ENCODE measurements around the gene EVX2. TPM values are rescaled to one million over a fixed set of nuclear protein-coding genes. Genes with fewer than 3 reads are reported as not detected.

The EVX2 gene
- total RNA-seq, 4 donors from 2014 or later, result not detected

DNA sequence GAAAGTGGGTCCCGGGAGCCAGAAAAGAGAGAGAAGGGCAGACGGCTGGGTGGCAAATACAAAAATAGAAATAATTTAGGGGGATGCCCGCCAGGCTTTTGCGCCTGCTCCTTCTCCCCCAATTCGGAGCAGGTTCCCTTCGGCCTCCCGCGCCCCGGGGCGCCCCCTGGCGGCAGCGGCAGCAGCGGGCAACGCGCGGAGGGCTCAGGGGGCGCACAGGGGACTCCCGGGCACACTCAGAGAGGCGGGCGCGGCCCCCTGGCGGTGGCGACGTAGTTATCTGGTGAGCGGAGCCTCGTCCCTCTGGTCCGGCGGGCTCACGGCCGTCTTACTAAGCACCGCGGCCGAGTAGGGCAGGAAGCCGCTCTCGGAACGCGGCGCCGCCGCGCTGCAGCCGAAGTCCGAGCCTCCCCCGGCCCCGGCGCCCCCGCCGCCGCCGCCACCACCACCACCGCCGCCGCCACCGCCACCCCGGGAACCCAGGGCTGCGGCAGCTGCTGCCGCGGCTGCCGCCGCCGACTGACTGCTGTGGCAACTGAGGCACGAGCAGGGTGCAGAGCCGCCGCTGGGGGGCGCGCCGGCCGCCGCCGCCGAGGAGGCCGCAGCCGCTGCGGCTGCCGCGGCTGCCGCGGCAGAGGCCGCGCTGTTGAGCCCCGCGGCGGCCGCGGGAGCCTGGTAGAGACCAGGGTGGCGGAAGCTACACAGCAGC is 3.8 kb downstream of the EVX2 start:
- 1% methylated on average over 41 of the region's 86 CpGs; no CpG with 5 or more reads in 1 of the 2 donors for WGBS, 2 donors (ENCODE audit: low coverage in 1 of 2)
- Histone ChIP-seq H3K4me3 (peak overlapping the region in 3 of 4 donors; percentile 13 to 48 (median 26)), H3K27me3 (peaks cover 99% of the 10 kb centered on the region), H3K27ac (no peak overlapping the region), H3K36me3 (no peaks in the 10 kb centered on the region), H3K4me1 (peaks cover 8 to 36% (median 26%) of the 10 kb centered on the region in 4 donors), H3K9me3 (no peaks in the 10 kb centered on the region)
- no peak for DNase-seq
- TF ChIP-seq, protein P1, sequence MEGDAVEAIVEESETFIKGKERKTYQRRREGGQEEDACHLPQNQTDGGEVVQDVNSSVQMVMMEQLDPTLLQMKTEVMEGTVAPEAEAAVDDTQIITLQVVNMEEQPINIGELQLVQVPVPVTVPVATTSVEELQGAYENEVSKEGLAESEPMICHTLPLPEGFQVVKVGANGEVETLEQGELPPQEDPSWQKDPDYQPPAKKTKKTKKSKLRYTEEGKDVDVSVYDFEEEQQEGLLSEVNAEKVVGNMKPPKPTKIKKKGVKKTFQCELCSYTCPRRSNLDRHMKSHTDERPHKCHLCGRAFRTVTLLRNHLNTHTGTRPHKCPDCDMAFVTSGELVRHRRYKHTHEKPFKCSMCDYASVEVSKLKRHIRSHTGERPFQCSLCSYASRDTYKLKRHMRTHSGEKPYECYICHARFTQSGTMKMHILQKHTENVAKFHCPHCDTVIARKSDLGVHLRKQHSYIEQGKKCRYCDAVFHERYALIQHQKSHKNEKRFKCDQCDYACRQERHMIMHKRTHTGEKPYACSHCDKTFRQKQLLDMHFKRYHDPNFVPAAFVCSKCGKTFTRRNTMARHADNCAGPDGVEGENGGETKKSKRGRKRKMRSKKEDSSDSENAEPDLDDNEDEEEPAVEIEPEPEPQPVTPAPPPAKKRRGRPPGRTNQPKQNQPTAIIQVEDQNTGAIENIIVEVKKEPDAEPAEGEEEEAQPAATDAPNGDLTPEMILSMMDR (IDR thresholded peaks at IDR 0.05), result peak; percentile 57 to 83 (median 69)
- TF ChIP-seq EP300 (IDR thresholded peaks at IDR 0.05; ENCODE audit: low read depth), result no peak
- no peak for TF ChIP-seq POLR2AphosphoS5 (IDR thresholded peaks at IDR 0.05)
- TF ChIP-seq POLR2A (IDR thresholded peaks at IDR 0.05), result no peak
- intact Hi-C loops (cut with DNase I; ENCODE audit: low total_unique reads), result loop anchor here (10.0 kb wide), 2 partner anchors 495 to 825 kb away; no protein-coding TSS in a partner anchor
- in situ Hi-C loops (cut with MboI; ENCODE audit: low pct_ligation_motif_present in 1 of 4, low pct_unique_long_range_greater_than_20kb in 1 of 4, low sequenced_read_pairs in 3 of 4), result loop anchor here in 3 of 4 donors (10.0 to 25.0 kb wide), 4 partner anchors 393 to 718 kb away; no protein-coding TSS in a partner anchor

- intact Hi-C loops (cut with DNase I; ENCODE audit: low total_unique reads) (no loop called here), in situ Hi-C loops (cut with MboI; ENCODE audit: low pct_ligation_motif_present in 1 of 4, low pct_unique_long_range_greater_than_20kb in 1 of 4, low sequenced_read_pairs in 3 of 4) (loop anchor here in 3 of 4 donors (10.0 to 25.0 kb wide), 4 partner anchors 392 to 717 kb away; no protein-coding TSS in a partner anchor)
- Histone ChIP-seq H3K36me3 (no peaks in the 10 kb centered on the region), H3K9me3 (no peaks in the 10 kb centered on the region), H3K4me1 (peaks cover 8 to 31% (median 22%) of the 10 kb centered on the region in 4 donors), H3K27me3 (peaks cover 99% of the 10 kb centered on the region), H3K4me3 (peak overlapping the region in 2 of 4 donors; percentile 13 to 48), H3K27ac (no peak overlapping the region)
- 0 to 11% methylated on average over 1 to 30 of the region's 30 CpGs for WGBS, 2 donors (ENCODE audit: low coverage in 1 of 2)
- DNase-seq, result no peak
- TF ChIP-seq, protein P1 (IDR thresholded peaks at IDR 0.05), result no peak
- TF ChIP-seq EP300 (IDR thresholded peaks at IDR 0.05; ENCODE audit: low read depth), result no peak
- TF ChIP-seq POLR2A (IDR thresholded peaks at IDR 0.05), result no peak
- no peak for TF ChIP-seq POLR2AphosphoS5 (IDR thresholded peaks at IDR 0.05)
Observed at GRCh38 chr2:176079285-176079830, 4.4 kb downstream of the EVX2 start.

DNA sequence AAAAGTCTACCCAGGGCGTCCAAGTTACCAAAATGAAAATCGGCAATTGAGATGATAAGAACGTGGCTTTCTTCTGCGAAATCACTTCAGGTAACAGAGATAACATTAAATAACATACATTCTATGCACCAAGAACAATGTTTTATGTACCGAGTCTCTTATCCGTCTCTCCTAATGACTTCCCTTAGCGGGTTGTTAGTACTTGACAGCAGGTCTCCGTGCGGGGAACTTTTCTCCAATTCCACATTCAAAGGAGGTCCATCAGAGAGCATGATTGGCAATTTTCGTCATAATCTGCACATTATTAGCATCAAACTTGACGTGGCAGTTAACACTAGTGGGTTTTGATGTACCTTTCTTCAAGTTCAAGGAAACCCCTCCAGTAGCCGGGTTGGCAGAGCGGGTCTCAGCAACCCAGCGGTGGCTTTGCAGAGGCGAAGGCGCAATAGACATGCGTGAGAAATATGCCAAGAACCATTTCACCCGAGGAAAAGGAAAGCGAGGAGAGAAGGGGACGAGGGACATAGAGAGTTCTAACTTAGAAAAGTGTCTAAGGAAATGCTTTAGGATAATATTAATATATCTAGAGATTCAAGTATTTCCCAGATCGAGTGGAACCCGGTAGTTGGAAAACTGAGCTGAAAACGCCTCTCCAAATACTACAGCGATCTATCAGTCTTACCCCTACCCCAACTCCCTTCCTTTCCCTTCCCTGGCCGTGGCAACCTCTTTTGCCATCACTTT is 5.0 kb downstream of the EVX2 start:
- TF ChIP-seq POLR2AphosphoS5 (IDR thresholded peaks at IDR 0.05) (no peak), EP300 (IDR thresholded peaks at IDR 0.05; ENCODE audit: low read depth) (no peak)
- TF ChIP-seq, protein P1 (IDR thresholded peaks at IDR 0.05), result no peak
- H3K27ac ChIP-seq, result no peak overlapping the region
- DNase-seq, result no peak
- H3K4me1 ChIP-seq, result peaks cover 8 to 31% (median 22%) of the 10 kb centered on the region in 4 donors
- WGBS, 2 donors (ENCODE audit: low coverage in 1 of 2), result 6 to 19% methylated on average over 18 to 25 of the region's 25 CpGs
- H3K4me3 ChIP-seq, result no peak overlapping the region
- H3K36me3 ChIP-seq, result no peaks in the 10 kb centered on the region
- in situ Hi-C loops (cut with MboI; ENCODE audit: low pct_ligation_motif_present in 1 of 4, low pct_unique_long_range_greater_than_20kb in 1 of 4, low sequenced_read_pairs in 3 of 4), result loop anchor here in 3 of 4 donors (10.0 to 25.0 kb wide), 4 partner anchors 391 to 716 kb away; no protein-coding TSS in a partner anchor
- no peaks in the 10 kb centered on the region for H3K9me3 ChIP-seq
- intact Hi-C loops (cut with DNase I; ENCODE audit: low total_unique reads), result no loop called here
- peaks cover 99% of the 10 kb centered on the region for H3K27me3 ChIP-seq

GRCh38 chr2:176076796-176077195 is 7.0 kb downstream of the EVX2 start:
- H3K4me3 ChIP-seq, result no peak overlapping the region
- intact Hi-C loops (cut with DNase I; ENCODE audit: low total_unique reads) (no loop called here), in situ Hi-C loops (cut with MboI; ENCODE audit: low pct_ligation_motif_present in 1 of 4, low pct_unique_long_range_greater_than_20kb in 1 of 4, low sequenced_read_pairs in 3 of 4) (loop anchor here in 3 of 4 donors (10.0 to 25.0 kb wide), 4 partner anchors 389 to 714 kb away; no protein-coding TSS in a partner anchor)
- H3K27ac ChIP-seq, result no peak overlapping the region
- WGBS, 2 donors (ENCODE audit: low coverage in 1 of 2), result 18 to 33% methylated on average over 2 of the region's 2 CpGs
- H3K4me1 ChIP-seq, result peaks cover 6 to 18% (median 17%) of the 10 kb centered on the region in 4 donors
- H3K36me3 ChIP-seq, result no peaks in the 10 kb centered on the region
- peaks cover 99% of the 10 kb centered on the region for H3K27me3 ChIP-seq
- DNase-seq, result no peak
- no peaks in the 10 kb centered on the region for H3K9me3 ChIP-seq
- no peak for TF ChIP-seq EP300 (IDR thresholded peaks at IDR 0.05; ENCODE audit: low read depth)
- no peak for TF ChIP-seq POLR2AphosphoS5 (IDR thresholded peaks at IDR 0.05)
